ENCODE results near the gene ZBTB20.

Gene ZBTB20

DNA sequence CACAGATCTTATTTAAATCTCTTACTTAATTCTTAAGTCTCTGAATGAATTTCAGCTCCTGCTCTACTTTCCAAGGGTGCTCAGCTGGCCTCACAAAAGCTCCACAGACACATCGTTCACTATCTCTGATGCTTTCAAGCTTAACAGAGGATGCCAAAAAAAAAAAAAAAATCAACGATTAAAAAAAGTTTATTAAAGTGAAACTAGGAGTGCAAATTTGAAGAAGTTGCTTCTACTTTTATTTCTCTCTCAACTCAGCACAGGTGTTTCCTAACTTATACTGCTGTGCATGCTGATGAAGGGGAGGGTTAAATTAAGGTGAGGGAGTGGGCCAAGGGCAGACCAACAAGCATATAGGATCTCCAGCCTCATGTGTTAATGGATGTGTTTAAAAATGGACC, 696.0 kb downstream of the ZBTB20 start:
- Mint-ChIP-seq H3K27ac (no peak overlapping the region), H3K27me3 (no peaks in the 10 kb centered on the region), H3K9me3 (no peaks in the 10 kb centered on the region), H3K4me3 (no peak overlapping the region), H3K36me3 (no peaks in the 10 kb centered on the region), H3K4me1 (peaks cover 11% of the 10 kb centered on the region)

DNA sequence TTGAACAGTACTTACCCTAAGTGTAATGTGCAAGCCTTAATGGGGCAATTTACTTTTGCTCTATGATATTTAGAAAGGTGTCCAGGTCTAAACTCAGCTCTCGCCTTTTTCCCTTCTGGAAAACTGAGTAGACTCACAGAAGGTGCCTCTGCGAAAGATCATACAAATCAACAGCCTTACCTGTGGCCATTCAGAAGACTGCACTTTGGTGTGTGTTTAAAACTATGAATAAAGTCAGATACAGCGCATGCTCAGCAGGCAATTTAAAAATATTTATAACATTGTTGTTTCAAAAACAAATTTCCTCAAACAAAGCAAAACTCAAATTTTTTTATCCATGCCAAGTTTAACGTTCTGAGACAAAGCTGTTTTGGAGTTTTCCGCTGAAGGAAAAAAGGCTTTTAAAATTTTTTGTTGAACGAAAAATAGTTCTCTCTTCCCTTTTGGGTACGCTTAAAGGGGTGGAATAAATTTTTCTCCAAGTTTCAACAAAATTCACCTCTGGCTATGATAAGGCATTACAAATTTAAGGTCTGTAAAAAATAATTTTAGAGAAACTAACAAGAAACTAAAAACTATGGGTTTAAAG, 697.0 kb downstream of the ZBTB20 start:
- no peaks in the 10 kb centered on the region for H3K27me3 Mint-ChIP-seq
- no peak overlapping the region for H3K4me3 Mint-ChIP-seq
- H3K4me1 Mint-ChIP-seq: peaks cover 11% of the 10 kb centered on the region
- H3K9me3 Mint-ChIP-seq: no peaks in the 10 kb centered on the region
- H3K27ac Mint-ChIP-seq: no peak overlapping the region
- no peaks in the 10 kb centered on the region for H3K36me3 Mint-ChIP-seq

DNA sequence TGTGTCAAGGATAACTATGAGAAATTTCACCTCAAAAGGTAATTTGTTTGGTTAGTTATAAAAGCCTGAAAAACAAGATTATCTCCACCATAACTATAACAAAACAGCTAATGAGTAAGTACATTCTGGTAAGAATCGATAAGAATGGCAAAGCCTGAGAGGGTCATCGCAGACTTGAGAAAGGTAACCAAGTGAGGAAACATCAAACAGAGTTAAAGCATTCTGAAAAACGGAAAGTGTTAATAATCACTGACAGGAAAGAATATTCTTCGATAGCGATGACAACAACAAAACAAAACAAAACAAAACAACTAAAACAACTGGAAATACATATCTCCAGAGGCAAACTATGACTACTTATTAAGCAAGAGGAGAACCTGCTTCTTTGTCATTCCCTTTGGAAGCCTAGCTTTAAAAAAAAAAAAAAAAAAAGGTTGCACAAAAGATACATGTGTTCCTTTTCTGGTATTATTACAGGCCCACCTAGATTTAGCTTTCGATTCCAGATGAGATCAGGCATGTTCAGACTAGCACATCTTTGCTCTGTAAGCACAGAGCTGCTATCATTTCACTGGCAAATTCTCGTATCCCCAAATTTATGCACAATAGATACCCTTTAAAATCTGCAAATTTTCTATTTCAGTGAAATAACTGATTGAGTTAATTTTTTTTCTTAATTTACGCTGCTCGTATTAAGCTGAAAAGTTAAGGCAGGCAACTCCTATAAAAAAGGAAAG, 697.6 kb downstream of the ZBTB20 start:
- Mint-ChIP-seq H3K4me1 (peaks cover 11% of the 10 kb centered on the region), H3K27ac (no peak overlapping the region)

DNA sequence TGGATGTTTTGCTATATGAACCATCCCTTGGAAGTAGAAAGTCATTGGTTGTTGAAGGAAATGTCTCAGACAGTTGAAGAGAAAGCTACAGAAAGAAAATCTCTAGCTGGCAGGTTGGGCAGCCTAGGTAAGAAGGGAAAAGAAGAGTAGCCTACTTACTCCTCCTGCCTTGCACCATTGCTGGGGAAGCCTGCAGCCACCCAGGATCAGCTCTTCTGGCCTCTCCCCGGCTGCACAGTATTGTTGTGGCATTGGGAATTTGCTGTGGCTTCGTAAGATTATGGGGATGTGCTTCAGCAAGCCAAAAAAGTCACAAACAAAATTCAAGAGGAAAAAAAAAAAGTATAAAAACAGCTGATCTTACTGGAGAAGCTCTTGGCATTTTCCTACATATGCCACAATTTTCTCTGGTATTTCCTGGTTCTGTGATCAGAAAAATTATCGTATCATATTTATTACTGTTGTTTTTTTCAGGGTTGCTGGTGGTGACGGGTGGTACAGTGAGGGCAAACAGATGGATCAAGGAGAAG, 699.1 kb downstream of the ZBTB20 start:
- H3K27ac Mint-ChIP-seq: no peak overlapping the region
- H3K27me3 Mint-ChIP-seq: no peaks in the 10 kb centered on the region

More for the DNA sequence above, 697.6 kb downstream of the ZBTB20 start:
- H3K36me3 Mint-ChIP-seq: no peaks in the 10 kb centered on the region
- no peak overlapping the region for H3K4me3 Mint-ChIP-seq
- no peaks in the 10 kb centered on the region for H3K9me3 Mint-ChIP-seq
- no peaks in the 10 kb centered on the region for H3K27me3 Mint-ChIP-seq

DNA sequence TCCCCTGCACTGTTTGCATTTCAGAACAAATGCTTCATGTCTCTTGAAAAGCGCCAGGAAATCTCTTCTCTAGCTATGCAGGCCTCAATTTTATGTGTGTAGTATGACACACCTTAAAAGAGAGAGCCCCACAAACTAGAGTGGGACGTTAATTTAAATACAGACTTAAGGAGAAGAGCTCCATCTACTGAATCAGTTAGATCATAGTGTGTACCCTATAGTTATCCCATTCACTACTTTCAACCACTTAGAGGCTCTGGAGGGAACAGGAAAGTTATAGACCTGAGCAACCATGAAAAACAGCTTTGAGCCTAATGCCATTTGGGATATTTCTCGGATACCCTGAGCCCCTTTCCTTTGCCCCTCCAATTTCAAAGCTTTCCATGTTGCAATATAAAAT, 699.5 kb downstream of the ZBTB20 start:
- no peak overlapping the region for H3K4me3 Mint-ChIP-seq
- H3K4me1 Mint-ChIP-seq: peaks cover 10% of the 10 kb centered on the region
- no peak overlapping the region for H3K27ac Mint-ChIP-seq
- no peaks in the 10 kb centered on the region for H3K27me3 Mint-ChIP-seq
- no peaks in the 10 kb centered on the region for H3K9me3 Mint-ChIP-seq
- no peaks in the 10 kb centered on the region for H3K36me3 Mint-ChIP-seq

More for the DNA sequence above, 699.1 kb downstream of the ZBTB20 start:
- Mint-ChIP-seq H3K9me3 (no peaks in the 10 kb centered on the region), H3K36me3 (no peaks in the 10 kb centered on the region), H3K4me3 (no peak overlapping the region), H3K4me1 (peaks cover 10% of the 10 kb centered on the region)

DNA sequence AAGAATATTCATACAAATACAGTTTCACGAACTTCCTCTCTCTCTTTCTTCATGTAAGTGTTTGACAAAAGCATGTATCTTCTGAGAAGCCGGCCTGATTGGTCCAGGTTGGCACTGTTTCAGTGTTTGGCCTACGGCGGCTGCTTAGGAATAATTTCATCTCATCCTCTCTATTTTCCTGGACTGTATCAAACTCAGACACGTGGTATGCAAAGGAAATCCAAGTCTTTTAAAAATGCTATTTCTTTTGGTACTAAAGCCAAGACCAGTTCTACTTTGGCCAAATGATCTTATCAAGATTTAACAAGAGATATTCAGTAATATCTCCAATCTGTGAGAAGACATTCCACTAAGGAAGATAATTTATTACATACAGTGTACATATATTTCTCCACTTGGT, 700.5 kb downstream of the ZBTB20 start:
- Mint-ChIP-seq H3K4me3 (no peak overlapping the region), H3K27me3 (no peaks in the 10 kb centered on the region), H3K4me1 (peaks cover 12% of the 10 kb centered on the region), H3K36me3 (no peaks in the 10 kb centered on the region), H3K9me3 (no peaks in the 10 kb centered on the region), H3K27ac (no peak overlapping the region)

DNA sequence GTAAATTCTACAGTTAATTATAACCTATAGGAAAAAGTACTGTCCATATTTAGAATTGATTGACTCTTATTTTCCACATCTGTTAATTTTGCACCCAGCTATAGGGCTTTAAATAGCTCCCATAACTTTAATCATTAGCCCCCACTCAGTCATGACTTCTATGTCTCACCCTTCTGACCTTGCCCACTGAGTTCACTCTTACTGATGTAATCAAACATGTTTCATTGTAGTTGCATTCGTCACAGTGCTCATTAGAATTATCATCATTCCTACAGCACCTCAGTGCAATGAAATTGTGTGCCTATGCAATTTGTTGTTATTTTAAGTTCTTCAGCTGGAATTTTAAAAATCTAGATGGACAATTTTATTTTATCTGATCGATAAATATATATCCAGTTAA, 701.9 kb downstream of the ZBTB20 start:
- no peaks in the 10 kb centered on the region for H3K9me3 Mint-ChIP-seq
- no peak overlapping the region for H3K27ac Mint-ChIP-seq
- H3K27me3 Mint-ChIP-seq: no peaks in the 10 kb centered on the region
- H3K4me3 Mint-ChIP-seq: no peak overlapping the region
- no peaks in the 10 kb centered on the region for H3K36me3 Mint-ChIP-seq
- peaks cover 9% of the 10 kb centered on the region for H3K4me1 Mint-ChIP-seq

DNA sequence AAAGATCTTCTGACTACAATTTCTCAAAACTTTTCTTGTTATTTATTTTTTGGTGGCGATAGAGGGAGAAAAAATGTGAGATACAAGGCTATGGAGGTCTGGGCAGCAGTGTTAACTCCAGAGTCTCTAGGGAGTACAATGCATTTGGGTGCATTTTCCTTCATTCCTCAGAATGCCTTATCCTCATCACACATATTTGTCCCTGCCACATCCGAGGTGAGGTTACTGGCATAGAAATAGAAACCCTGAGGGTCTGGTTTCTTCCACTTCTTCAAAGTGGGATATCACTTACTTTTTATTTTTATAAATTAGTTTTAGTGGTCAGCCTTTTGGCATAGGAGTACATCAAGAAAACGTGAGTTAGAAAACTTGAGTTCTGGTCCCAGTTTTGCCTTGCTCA, 702.9 kb downstream of the ZBTB20 start:
- Mint-ChIP-seq H3K36me3 (no peaks in the 10 kb centered on the region), H3K27me3 (no peaks in the 10 kb centered on the region), H3K9me3 (no peaks in the 10 kb centered on the region), H3K4me3 (no peak overlapping the region), H3K27ac (no peak overlapping the region), H3K4me1 (peaks cover 7% of the 10 kb centered on the region)

DNA sequence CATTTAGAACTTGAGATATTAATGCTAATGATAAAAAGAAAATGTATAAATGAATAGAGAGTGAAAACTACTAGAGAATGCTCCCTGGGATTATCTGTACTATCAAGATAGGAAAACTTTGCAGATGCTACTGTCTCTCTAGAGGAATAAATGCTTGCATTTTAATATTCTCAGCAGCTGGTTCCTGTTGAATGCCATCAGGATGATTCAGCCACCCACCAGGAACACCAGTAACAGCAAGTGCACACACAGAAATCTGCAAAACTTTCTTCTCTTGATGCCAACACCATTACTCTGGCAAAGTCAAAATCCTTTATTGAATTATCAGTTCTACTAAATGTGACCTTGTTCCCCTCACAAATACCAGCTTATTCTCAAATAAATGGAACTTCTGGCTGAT, 704.8 kb downstream of the ZBTB20 start:
- Mint-ChIP-seq H3K36me3 (no peaks in the 10 kb centered on the region), H3K27ac (no peak overlapping the region), H3K27me3 (no peaks in the 10 kb centered on the region), H3K4me3 (no peak overlapping the region), H3K4me1 (peaks cover 9% of the 10 kb centered on the region), H3K9me3 (no peaks in the 10 kb centered on the region)

DNA sequence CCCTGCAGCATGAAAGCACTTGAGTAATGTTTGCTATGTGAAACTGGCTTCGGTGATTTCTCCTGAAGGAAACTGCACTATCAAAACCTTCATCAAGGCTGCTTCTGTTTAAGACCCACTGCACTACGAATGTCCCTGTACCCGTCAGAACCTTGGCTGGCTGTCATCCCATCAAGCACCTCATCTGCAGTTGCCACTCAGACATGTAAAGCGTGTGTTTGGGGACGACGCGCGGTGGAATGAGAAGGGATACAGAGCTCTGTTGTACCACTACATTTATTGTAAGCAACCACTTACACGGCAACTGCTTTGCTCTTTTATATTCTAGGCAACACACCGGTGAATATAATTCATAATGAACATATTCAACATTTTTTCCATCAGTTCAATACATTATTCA, 705.7 kb downstream of the ZBTB20 start:
- H3K4me3 Mint-ChIP-seq: no peak overlapping the region
- no peaks in the 10 kb centered on the region for H3K9me3 Mint-ChIP-seq
- H3K27me3 Mint-ChIP-seq: no peaks in the 10 kb centered on the region
- no peaks in the 10 kb centered on the region for H3K36me3 Mint-ChIP-seq
- peaks cover 9% of the 10 kb centered on the region for H3K4me1 Mint-ChIP-seq
- H3K27ac Mint-ChIP-seq: no peak overlapping the region

DNA sequence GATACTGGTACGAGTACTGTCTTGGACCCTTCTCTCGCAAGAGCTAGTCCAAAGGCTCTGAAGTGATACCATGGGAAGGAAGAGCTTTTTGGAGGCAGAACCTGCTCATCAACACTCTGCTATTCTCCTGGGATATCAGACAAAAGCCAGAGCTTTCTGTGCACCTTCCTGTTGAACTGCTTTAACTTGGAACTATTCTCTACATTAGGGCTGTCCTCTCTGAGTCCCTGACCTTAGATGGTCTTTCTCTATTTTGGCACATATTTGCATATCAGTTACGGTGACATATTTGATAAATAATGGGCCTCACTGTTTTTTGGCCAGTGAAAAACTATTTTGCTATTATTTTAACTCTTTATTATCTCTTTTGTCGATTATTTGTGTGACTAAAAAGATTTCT, 706.4 kb downstream of the ZBTB20 start:
- Mint-ChIP-seq H3K9me3 (no peaks in the 10 kb centered on the region), H3K4me3 (no peak overlapping the region), H3K27ac (no peak overlapping the region), H3K4me1 (peaks cover 9% of the 10 kb centered on the region), H3K27me3 (no peaks in the 10 kb centered on the region), H3K36me3 (no peaks in the 10 kb centered on the region)

DNA sequence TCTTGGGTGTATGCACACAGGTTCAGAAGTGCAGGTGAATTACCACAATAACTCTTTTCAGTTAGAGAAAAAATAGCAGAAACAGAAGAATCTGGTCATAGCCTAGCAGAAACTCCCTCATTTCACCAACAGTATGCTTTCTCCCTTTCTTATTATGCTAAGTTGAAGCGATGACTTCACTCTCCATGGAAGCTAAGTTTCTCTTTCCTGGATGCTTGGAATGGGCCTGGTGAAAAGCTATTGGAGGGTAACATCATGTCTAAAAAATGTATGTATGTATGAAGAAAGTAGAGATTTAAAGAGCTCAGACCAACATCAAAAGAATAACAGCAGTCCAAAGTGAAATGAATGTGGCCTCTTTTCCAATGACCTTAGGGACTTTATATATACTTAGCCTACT, 707.8 kb downstream of the ZBTB20 start:
- H3K36me3 Mint-ChIP-seq: no peaks in the 10 kb centered on the region
- peaks cover 9% of the 10 kb centered on the region for H3K4me1 Mint-ChIP-seq
- no peak overlapping the region for H3K4me3 Mint-ChIP-seq
- no peaks in the 10 kb centered on the region for H3K9me3 Mint-ChIP-seq
- no peak overlapping the region for H3K27ac Mint-ChIP-seq
- H3K27me3 Mint-ChIP-seq: no peaks in the 10 kb centered on the region

DNA sequence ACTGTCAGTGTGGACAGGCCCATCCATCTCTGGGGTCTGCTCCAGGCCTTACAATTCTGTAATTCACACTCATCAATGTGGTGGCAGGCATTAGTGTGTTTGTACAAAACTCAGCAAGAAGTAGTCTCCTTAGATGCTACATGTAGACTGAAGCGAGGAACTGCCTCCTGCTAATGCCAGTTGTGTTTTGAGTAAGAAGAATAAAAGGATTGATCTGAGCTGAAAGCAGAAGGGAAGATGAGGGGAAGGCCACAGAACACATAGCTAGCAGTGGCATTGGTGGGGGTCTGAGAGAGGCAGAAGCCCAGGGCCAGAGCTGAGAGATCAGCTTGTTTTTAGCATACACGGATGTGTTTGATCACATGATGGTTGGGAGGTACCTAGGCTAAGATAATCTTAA, 709.2 kb downstream of the ZBTB20 start:
- Mint-ChIP-seq H3K27me3 (no peaks in the 10 kb centered on the region), H3K9me3 (no peaks in the 10 kb centered on the region), H3K27ac (no peak overlapping the region), H3K4me1 (peaks cover 9% of the 10 kb centered on the region), H3K36me3 (no peaks in the 10 kb centered on the region), H3K4me3 (no peak overlapping the region)

DNA sequence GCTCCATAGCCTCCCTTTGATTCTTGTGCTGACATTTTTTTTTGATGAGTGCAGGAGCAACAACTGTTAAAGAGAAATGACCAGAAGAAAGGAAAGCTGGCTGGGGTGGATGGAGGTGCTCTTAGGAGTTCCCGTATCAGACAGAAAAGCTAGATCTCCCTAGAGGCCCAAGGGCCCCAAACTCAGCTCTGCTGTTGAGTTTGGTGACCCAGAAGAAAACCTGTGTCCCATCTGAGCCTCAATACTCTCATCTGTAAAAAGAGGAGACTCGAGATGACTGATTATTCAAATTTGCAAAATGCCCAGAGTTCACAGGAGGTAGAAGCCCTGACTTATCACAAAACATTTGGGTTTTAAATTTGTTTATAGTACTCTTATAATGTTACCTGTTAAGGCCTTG, 710.9 kb downstream of the ZBTB20 start:
- H3K4me3 Mint-ChIP-seq: no peak overlapping the region
- no peaks in the 10 kb centered on the region for H3K27me3 Mint-ChIP-seq
- peaks cover 4% of the 10 kb centered on the region for H3K4me1 Mint-ChIP-seq
- no peaks in the 10 kb centered on the region for H3K9me3 Mint-ChIP-seq
- H3K27ac Mint-ChIP-seq: no peak overlapping the region
- no peaks in the 10 kb centered on the region for H3K36me3 Mint-ChIP-seq

DNA sequence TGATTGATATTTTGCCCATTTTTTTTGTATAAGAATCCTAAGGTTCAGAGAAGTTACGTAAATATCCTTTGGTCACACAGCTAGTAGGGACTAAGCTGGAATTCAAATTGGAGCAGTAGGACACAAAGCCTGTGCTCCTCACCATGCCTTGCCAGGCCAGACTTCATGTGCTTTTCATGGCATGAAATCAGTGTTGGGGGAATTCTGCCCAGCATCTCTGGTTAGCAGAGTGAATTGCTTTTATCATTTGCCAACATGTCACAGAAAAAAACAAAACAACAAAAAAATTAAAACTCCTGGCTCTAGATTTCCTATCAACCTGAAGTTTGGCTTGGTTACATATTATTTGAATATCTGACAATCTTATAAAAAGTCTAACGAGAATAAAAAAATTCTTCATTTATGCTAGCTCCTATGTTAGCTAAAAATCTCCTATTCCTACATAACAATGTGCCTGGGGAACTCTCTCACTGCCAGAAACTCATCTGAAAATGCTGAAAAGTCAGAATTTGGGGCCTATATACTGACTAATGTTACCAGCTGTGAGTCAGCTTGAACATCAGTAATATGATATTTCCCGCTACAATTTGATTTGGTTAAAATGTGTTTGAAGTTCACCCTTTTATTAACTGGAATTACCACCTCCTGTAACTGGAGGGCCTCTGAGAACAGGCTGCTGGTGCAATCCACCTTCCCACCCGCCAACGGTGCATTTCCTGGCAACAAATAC, 711.5 kb downstream of the ZBTB20 start:
- Mint-ChIP-seq H3K36me3 (peaks cover 2% of the 10 kb centered on the region), H3K27ac (no peak overlapping the region), H3K4me1 (peaks cover 4% of the 10 kb centered on the region), H3K27me3 (no peaks in the 10 kb centered on the region), H3K4me3 (no peak overlapping the region), H3K9me3 (no peaks in the 10 kb centered on the region)

DNA sequence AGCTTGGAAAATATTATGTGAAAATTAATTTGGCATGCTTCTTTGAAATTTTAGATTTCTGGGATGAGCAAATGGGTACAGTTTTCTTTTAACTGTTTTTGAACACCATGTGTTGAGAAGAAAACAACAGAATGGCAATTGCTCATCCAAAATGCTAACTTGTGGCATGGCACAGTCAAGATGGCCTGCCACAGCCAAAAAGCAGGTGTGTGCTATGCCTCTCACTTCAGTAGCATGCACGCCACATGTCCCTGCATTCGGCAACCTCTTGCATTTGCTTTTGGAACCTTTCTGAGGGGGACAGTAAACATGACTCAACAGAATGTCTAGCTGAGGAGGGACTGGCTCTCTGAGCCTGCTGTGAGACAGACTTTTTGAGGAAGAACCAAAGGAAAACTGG, 714.8 kb downstream of the ZBTB20 start:
- Mint-ChIP-seq H3K36me3 (peaks cover 2% of the 10 kb centered on the region), H3K9me3 (no peaks in the 10 kb centered on the region), H3K4me3 (no peak overlapping the region), H3K27ac (no peak overlapping the region), H3K4me1 (no peaks in the 10 kb centered on the region), H3K27me3 (no peaks in the 10 kb centered on the region)
